ENCODE data around the gene NPM1.

NPM1 gene

GRCh38 chr5:171387345-171387969 is at the start of gene NPM1:
Gene NPM1 (plus strand): TSS chr5:171387849. CDS start chr5:171387949, 100 bp downstream.
- TF ChIP-seq YY1 (IDR thresholded peaks at IDR 0.05; ENCODE audit: low read depth) (peak; percentile 97), FOXM1 (IDR thresholded peaks at IDR 0.05; ENCODE audit: borderline replicate concordance, low read depth) (no peak; the same call in 1 of the 2 replicates), MAX (IDR thresholded peaks at IDR 0.05) (peak; percentile 93), TAF1 (IDR thresholded peaks at IDR 0.05; ENCODE audit: low read depth) (peak; percentile 98), EGR1 (IDR thresholded peaks at IDR 0.05) (peak; percentile 70)

GRCh38 chr5:171340042-171340441 is 47.6 kb upstream of the NPM1 start:
- TF ChIP-seq TEAD4 (IDR thresholded peaks at IDR 0.05) (no peak), CREB1 (IDR thresholded peaks at IDR 0.05; ENCODE audit: low read depth) (no peak), CEBPB (IDR thresholded peaks at IDR 0.05) (no peak), EGR1 (IDR thresholded peaks at IDR 0.05) (no peak), EP300 (IDR thresholded peaks at IDR 0.05; ENCODE audit: borderline replicate concordance) (no peak), MAX (IDR thresholded peaks at IDR 0.05) (no peak), RAD21 (IDR thresholded peaks at IDR 0.05; ENCODE audit: low read depth) (no peak)

GRCh38 chr5:171340491-171340890 is 47.2 kb upstream of the NPM1 start:
- no peak for TF ChIP-seq CEBPB (IDR thresholded peaks at IDR 0.05)
- no peak for TF ChIP-seq RAD21 (IDR thresholded peaks at IDR 0.05; ENCODE audit: low read depth)
- TF ChIP-seq MAX (IDR thresholded peaks at IDR 0.05) = no peak
- TF ChIP-seq YY1 (IDR thresholded peaks at IDR 0.05; ENCODE audit: low read depth) = no peak
- no peak for TF ChIP-seq TCF12 (IDR thresholded peaks at IDR 0.05; ENCODE audit: low read depth)
- no peak for TF ChIP-seq NFIC (IDR thresholded peaks at IDR 0.05)
- TF ChIP-seq FOXM1 (IDR thresholded peaks at IDR 0.05; ENCODE audit: borderline replicate concordance, low read depth) = no peak
- TF ChIP-seq USF1 (IDR thresholded peaks at IDR 0.05) = no peak
- TF ChIP-seq TAF1 (IDR thresholded peaks at IDR 0.05; ENCODE audit: low read depth) = no peak
- no peak for TF ChIP-seq CREB1 (IDR thresholded peaks at IDR 0.05; ENCODE audit: low read depth)
- no peak for TF ChIP-seq EGR1 (IDR thresholded peaks at IDR 0.05)
- no peak for TF ChIP-seq ZBTB7A (IDR thresholded peaks at IDR 0.05; ENCODE audit: low read depth)
- TF ChIP-seq REST (IDR thresholded peaks at IDR 0.05; ENCODE audit: low read depth) = no peak
- TF ChIP-seq EP300 (IDR thresholded peaks at IDR 0.05; ENCODE audit: borderline replicate concordance) = no peak
- no peak for TF ChIP-seq TEAD4 (IDR thresholded peaks at IDR 0.05)

- TF ChIP-seq RAD21 (IDR thresholded peaks at IDR 0.05; ENCODE audit: low read depth) = peak; percentile 89
- no peak for TF ChIP-seq ZBTB7A (IDR thresholded peaks at IDR 0.05; ENCODE audit: low read depth)
Measured at GRCh38 chr5:171342362-171343111, 45.1 kb upstream of the NPM1 start.

- TF ChIP-seq RAD21 (IDR thresholded peaks at IDR 0.05; ENCODE audit: low read depth) (no peak), TAF1 (IDR thresholded peaks at IDR 0.05; ENCODE audit: low read depth) (no peak), REST (IDR thresholded peaks at IDR 0.05; ENCODE audit: low read depth) (no peak), EP300 (IDR thresholded peaks at IDR 0.05; ENCODE audit: borderline replicate concordance) (no peak), TCF12 (IDR thresholded peaks at IDR 0.05; ENCODE audit: low read depth) (no peak), CEBPB (IDR thresholded peaks at IDR 0.05) (no peak), ZBTB7A (IDR thresholded peaks at IDR 0.05; ENCODE audit: low read depth) (no peak), MAX (IDR thresholded peaks at IDR 0.05) (no peak), EGR1 (IDR thresholded peaks at IDR 0.05) (no peak), TEAD4 (IDR thresholded peaks at IDR 0.05) (no peak), USF1 (IDR thresholded peaks at IDR 0.05) (no peak)
Measured at GRCh38 chr5:171344936-171345608, 42.6 kb upstream of the NPM1 start.
